ENCODE measurements around the gene APBA2. TPM values are rescaled to one million over a fixed set of nuclear protein-coding genes. Genes with fewer than 3 reads are reported as not detected.

APBA2 gene
- total and polyA plus RNA-seq, 8 donors: 0.45 to 13.3 (median 2.0) TPM; not detected in 1

- Histone ChIP-seq H3K9me3 (no peaks in the 10 kb centered on the region), H3K27me3 (peaks cover 0 to 33% (median 0%) of the 10 kb centered on the region in 3 donors), H3K36me3 (no peaks in the 10 kb centered on the region), H3K4me3 (no peak overlapping the region), H3K27ac (no peak overlapping the region), H3K4me1 (no peaks in the 10 kb centered on the region)
- no peak for DNase-seq
- WGBS, 5 donors: 46 to 56% (median 49%) methylated on average over 19 to 23 of the region's 23 CpGs
- intact Hi-C loops (cut with DNase I; ENCODE audit: low total_unique reads): no loop called here
- TF ChIP-seq POLR2A (IDR thresholded peaks at IDR 0.05) (no peak), POLR2AphosphoS5 (IDR thresholded peaks at IDR 0.05) (no peak), EP300 (IDR thresholded peaks at IDR 0.05) (no peak)
- TF ChIP-seq, protein P1, sequence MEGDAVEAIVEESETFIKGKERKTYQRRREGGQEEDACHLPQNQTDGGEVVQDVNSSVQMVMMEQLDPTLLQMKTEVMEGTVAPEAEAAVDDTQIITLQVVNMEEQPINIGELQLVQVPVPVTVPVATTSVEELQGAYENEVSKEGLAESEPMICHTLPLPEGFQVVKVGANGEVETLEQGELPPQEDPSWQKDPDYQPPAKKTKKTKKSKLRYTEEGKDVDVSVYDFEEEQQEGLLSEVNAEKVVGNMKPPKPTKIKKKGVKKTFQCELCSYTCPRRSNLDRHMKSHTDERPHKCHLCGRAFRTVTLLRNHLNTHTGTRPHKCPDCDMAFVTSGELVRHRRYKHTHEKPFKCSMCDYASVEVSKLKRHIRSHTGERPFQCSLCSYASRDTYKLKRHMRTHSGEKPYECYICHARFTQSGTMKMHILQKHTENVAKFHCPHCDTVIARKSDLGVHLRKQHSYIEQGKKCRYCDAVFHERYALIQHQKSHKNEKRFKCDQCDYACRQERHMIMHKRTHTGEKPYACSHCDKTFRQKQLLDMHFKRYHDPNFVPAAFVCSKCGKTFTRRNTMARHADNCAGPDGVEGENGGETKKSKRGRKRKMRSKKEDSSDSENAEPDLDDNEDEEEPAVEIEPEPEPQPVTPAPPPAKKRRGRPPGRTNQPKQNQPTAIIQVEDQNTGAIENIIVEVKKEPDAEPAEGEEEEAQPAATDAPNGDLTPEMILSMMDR (IDR thresholded peaks at IDR 0.05): no peak
Measured at GRCh38 chr15:29131840-29132420, 246.2 kb downstream of the APBA2 start.

DNA sequence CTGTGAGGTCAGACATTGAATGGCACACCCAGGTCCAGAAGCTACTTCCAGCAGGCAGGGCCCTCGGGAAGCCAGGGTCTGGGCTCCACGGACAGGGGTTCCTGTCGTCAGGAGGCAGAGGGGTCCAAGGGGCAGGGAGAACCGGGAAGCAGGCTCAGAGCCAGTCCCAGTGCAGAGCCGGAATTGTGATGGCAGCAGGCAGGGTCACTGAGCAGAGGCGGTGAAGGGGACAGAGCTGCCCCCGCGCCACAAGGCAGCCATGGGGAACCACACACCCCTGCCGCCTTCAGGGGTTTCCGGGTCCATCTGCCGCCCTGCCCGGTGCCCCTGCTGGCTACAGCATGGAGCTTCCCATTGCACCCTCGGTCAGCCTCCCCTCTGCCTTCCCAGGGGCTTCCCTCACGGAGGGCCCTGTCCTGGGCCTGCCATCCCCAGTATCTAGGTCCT, 247.0 kb downstream of the APBA2 start:
- H3K4me1 ChIP-seq: no peaks in the 10 kb centered on the region
- no peaks in the 10 kb centered on the region for H3K9me3 ChIP-seq
- no peak for TF ChIP-seq POLR2A (IDR thresholded peaks at IDR 0.05)
- no peak for TF ChIP-seq POLR2AphosphoS5 (IDR thresholded peaks at IDR 0.05)
- TF ChIP-seq EP300 (IDR thresholded peaks at IDR 0.05): no peak
- TF ChIP-seq, protein P1 (IDR thresholded peaks at IDR 0.05): no peak
- no peaks in the 10 kb centered on the region for H3K36me3 ChIP-seq
- WGBS, 5 donors: 73 to 94% (median 81%) methylated on average over 10 to 14 of the region's 14 CpGs
- no peak for DNase-seq
- peaks cover 0 to 25% (median 0%) of the 10 kb centered on the region in 3 donors for H3K27me3 ChIP-seq
- H3K27ac ChIP-seq: no peak overlapping the region
- intact Hi-C loops (cut with DNase I; ENCODE audit: low total_unique reads): no loop called here
- no peak overlapping the region for H3K4me3 ChIP-seq

DNA sequence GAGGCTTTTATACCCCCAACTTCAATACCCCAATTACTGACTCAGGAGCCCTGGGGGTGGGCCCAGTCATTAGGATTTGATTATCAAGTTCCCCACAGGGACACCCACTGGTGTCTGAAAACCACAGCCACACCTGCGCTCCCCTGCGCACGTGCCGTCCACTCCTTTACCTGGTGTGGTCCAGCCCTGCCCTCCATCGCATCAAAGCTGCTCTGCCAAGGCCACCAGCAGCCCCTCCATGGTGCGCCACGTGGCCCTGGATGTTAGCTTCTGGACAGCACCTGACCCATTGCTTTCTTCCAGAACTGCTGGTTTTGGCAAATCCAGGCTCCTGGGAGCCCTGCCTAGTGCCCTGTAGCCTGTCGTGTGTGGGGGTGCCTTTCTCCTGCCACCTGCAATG, 247.5 kb downstream of the APBA2 start:
- Histone ChIP-seq H3K4me1 (no peaks in the 10 kb centered on the region), H3K27ac (no peak overlapping the region), H3K36me3 (no peaks in the 10 kb centered on the region), H3K9me3 (no peaks in the 10 kb centered on the region), H3K4me3 (no peak overlapping the region), H3K27me3 (peaks cover 0 to 25% (median 0%) of the 10 kb centered on the region in 3 donors)
- 75 to 96% (median 76%) methylated on average over 7 to 8 of the region's 8 CpGs for WGBS, 5 donors
- no peak for DNase-seq
- intact Hi-C loops (cut with DNase I; ENCODE audit: low total_unique reads): no loop called here
- no peak for TF ChIP-seq EP300 (IDR thresholded peaks at IDR 0.05)

GRCh38 chr15:29133791-29134190, 248.0 kb downstream of the APBA2 start:
- Histone ChIP-seq H3K27ac (no peak overlapping the region), H3K27me3 (peaks cover 0 to 27% (median under 1%) of the 10 kb centered on the region in 3 donors), H3K9me3 (no peaks in the 10 kb centered on the region), H3K36me3 (no peaks in the 10 kb centered on the region), H3K4me3 (no peak overlapping the region), H3K4me1 (no peaks in the 10 kb centered on the region)
- intact Hi-C loops (cut with DNase I; ENCODE audit: low total_unique reads): no loop called here
- DNase-seq: no peak
- WGBS, 5 donors: 81 to 90% (median 85%) methylated on average over 5 of the region's 5 CpGs
- TF ChIP-seq POLR2A (IDR thresholded peaks at IDR 0.05): no peak
- TF ChIP-seq EP300 (IDR thresholded peaks at IDR 0.05): no peak
- TF ChIP-seq, protein P1 (IDR thresholded peaks at IDR 0.05): no peak
- TF ChIP-seq POLR2AphosphoS5 (IDR thresholded peaks at IDR 0.05): no peak

DNA sequence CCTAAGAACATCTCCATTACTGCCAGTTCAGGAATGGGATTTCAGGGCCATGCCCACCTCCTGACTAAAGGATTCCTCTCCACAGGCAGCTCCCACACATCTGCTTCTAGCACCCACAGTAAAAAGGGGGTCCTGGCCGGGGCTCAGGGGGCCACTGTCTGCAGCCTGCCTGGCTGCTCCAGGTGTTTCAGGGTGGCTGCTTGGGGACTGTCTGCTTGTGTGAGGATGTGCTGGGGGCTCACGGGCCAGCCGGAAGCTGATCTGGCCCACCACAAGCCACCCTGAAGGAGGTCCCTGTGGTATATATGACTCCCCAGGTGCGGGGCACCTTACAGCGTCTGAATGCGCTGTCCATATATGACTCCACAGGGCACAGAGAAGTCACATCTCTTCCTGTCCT, 248.5 kb downstream of the APBA2 start:
- WGBS, 5 donors: 84 to 100% (median 89%) methylated on average over 3 to 6 of the region's 6 CpGs
- intact Hi-C loops (cut with DNase I; ENCODE audit: low total_unique reads): no loop called here
- DNase-seq: no peak
- Histone ChIP-seq H3K4me1 (no peaks in the 10 kb centered on the region), H3K27ac (no peak overlapping the region), H3K27me3 (peaks cover 0 to 27% (median 5%) of the 10 kb centered on the region in 3 donors), H3K9me3 (no peaks in the 10 kb centered on the region), H3K36me3 (no peaks in the 10 kb centered on the region), H3K4me3 (no peak overlapping the region)
- no peak for TF ChIP-seq POLR2AphosphoS5 (IDR thresholded peaks at IDR 0.05)

All from stomach (tissue), 9 donors.